Suppressor macrophage treated with lipopolysaccharide for 4 hours (primary cell): ENCODE results near the gene JMJD1C.
A peak's percentile ranks its signal among the peaks of the same experiment; 100 is the strongest.
"Not testable (repeated sequence)": the region's sequence is repeated elsewhere in the genome, so short reads cannot be mapped to it uniquely, and the experiment has no call there.

Experiments
- DNase-seq: peaks from one replicate; pipeline ENCODE4 v3.0.0-alpha.2; 2020

The JMJD1C gene

DNA sequence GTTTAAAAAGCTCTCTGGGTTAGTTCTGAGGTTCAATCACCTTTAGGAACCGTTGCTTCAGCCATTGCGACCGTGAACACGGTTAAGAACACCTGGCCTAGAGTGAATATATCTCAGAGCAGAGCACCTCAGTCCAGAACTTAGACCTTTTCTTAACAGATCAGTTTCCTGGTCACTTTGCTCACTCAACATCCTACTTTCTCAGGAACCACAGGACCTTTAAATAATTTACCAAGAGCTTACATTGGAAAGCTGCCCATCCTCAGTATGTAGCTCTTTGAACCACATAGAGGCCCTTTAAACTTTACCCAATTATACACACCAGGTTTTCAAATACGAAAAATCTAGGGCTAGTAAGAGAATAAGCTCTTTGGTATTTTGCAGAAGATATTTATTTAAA lies 179.4 kb downstream of the JMJD1C start:
- DNase-seq = no peak

DNA sequence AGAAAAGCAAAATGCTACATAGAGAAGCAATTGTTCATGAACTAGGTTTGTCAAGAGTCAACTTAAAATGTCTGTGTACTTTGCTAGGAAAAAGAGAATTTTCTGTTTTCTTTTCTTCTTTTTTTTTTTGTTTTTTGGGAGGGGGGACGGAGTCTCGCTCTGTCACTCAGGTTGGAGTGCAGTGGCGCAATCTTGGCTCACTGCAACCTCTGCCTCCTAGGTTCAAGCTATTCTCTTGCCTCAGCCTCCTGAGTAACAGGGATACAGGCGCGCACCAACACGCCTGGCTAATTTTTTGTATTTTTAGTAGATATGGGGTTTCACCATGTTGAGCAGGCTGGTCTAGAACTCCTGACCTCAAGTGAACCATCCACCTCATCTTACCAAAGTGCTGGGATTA lies 181.9 kb downstream of the JMJD1C start:
- not testable (repeated sequence) for DNase-seq

DNA sequence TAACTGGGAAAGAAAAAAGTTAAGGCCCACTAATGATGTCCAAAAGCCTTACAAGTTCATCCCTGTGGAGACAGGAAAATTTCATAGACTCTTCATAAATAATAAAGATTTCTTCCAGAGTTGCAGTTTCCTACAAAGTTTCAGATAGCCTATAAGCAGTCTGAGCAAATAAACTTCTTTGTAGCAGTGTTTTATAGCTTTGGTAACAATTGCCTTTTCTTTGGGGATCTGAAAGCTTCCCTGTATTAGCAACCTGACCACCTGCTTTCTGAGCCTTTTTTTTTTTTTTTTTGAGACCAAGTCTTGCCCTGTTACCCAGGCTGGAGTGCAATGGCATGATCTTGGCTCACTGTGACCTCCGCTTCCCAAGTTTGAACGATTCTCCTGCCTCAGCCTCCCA lies 182.7 kb downstream of the JMJD1C start:
- no peak for DNase-seq

GRCh38 chr10:63281967-63282366 lies 183.8 kb downstream of the JMJD1C start:
- no peak for DNase-seq

- no peak for DNase-seq
These were observed 185.4 kb downstream of the JMJD1C start for GRCh38 chr10:63280386-63280785.

DNA sequence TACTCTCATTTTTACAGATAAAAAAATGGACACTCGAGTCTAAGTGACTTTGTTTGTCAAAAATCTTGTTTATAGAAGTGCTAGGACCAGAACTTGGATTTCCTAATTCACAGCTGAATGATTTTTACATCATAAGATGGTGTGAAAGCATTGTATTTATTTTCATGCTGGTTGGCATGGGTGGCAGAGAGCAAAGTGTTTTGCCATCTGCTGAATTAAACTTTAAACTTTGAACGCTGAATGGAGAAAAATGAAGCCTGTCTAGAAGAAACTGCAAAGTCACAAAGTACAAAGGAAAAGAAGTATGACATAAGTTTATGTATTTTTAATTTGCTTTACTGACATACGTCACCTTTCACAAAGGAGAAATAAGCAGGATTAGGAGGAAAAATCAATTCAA lies 190.7 kb downstream of the JMJD1C start:
- no peak for DNase-seq

DNA sequence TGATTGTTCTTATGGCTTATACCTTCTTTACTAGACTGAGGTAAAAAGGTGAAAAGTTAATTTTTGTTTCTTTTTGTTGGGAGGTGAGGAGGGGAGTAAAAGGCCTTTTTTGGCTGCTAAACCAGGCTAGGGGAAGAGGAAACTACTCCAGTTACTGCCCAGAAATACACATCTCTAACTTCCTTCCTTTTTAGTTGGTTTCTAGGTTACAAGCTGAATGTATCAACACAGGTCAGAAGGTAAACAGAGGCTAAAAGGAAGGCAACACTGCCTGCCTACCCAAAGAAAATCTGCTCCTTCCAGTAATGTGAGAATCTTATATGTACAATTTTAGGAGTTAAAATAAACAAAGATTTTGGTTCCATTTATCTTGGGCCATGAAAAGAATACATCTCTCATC lies 192.2 kb downstream of the JMJD1C start:
- DNase-seq = no peak

DNA sequence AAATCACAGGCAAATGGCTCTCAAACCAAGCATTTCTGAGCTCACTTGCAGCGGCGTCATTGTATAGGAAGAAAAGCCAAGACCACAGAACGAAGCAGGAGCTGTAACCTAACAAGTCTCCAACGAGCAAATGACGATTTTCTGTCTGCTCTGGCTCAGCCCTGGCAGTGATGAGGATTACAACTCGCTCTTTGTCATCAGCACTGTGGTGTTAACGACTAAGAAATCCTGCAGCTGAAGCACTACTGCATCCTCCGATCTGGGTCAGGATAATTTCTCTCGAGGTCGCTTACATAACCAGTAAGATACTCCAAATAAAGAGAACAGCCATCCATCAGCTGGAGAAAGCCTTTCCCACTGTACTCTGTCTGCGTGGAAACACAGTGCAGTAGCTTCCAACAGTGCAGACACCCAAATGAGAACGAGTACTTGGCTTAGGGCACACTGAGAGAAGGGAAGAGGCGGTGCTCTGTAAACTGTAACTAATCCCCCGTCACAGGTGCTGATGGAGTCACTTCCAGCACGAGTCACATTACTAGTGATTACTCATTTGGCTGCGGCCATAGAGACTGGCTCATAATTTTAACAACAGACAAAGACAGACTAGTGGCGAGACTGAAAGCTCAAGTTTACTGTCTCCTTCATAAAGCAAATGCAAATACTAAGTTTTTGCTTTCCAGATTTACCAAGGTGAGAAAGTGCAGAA lies 196.8 kb downstream of the JMJD1C start:
- DNase-seq = peak; percentile 94

DNA sequence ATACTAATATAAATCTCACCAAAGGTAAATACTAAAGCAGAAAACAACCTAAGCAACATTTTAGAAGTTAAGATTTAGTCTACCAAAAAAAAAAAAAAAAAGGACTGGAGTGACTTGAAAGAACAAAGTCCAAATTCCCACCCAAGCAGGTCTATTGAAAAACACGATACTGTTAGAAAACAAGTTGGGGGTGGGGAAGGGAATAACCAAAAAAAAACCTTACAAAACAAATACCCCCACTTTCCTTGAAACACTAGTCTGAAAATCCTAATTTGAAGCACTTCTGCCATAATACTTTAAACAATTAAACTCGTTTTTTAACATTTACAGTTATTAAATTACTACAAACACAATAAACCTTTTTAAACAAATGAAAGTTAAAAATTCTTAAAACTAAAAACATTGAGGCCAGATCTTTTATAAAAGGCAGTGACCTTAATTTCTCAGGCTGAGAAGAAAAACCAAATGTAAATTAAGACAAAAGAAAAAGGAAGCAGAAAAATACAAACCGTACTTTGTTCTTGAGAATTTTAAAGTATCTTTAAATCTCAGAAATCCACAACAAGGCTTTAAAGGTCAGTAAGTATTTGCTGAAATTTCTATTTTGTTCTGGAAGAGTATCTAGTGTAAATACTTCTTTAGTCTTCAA lies 197.5 kb downstream of the JMJD1C start:
- peak; percentile 28 for DNase-seq

DNA sequence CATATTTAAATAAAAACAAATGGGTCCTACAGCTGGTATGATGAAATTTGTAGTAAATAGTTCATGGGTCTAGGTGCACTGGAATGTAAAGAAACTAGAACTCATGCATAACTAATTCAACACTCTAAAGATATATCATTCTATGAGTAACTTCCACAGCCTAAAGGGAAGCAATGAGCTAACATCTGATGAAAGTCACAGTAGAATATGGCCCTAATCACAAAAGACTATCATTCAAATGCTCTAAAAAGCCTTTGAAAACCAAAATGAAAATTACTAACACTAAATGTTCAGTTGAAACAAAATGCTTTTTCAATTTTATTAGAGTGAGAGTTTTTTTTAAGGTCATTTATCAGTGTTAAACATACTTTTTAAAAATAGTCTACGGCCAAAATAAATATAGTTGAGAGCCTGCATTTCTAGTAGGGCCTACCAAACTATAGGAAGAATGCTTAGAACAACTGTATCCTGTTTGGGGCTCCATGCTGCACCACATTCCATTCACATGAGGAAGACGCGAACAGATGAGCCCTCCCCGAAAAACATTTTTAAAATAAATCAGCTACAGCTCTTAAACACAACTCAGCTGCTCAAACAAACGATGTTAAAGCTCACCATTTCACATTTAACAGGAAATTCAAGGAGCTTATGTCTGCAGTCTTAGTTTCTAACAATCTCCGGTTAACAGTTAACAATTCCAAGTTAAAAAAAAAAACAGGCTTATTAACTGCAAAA lies 198.2 kb downstream of the JMJD1C start:
- DNase-seq = peak; percentile 53

GRCh38 chr10:63266391-63267316 lies 199.1 kb downstream of the JMJD1C start:
- no peak for DNase-seq

DNA sequence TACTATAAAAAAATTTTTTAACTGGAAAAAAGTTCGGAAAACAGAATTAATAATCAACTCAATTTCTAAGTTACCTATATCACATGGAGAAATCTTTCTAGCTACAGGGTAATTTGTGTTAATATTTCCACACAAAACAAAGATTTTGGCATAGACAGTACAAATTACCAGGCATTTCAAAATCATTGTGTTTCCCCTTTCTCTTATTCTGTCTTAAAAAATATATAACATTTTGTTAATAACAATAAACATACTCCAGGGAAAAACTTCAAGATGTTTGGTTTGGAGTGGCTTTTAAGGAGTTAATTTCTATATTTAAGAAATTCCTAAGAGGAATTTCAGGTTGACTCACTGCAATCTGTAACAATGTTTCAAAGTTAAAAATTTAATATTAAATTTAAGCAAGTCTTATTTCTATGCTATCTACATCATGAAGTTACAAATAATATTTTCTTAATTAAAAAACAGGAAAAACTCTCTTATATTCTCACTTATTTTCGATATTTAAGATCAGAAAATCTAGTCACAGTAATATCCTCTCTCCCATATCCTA lies 200.0 kb downstream of the JMJD1C start:
- peak; percentile 16 for DNase-seq

- DNase-seq = peak; percentile 63
These were observed 200.6 kb downstream of the JMJD1C start for GRCh38 chr10:63265222-63265617.

DNA sequence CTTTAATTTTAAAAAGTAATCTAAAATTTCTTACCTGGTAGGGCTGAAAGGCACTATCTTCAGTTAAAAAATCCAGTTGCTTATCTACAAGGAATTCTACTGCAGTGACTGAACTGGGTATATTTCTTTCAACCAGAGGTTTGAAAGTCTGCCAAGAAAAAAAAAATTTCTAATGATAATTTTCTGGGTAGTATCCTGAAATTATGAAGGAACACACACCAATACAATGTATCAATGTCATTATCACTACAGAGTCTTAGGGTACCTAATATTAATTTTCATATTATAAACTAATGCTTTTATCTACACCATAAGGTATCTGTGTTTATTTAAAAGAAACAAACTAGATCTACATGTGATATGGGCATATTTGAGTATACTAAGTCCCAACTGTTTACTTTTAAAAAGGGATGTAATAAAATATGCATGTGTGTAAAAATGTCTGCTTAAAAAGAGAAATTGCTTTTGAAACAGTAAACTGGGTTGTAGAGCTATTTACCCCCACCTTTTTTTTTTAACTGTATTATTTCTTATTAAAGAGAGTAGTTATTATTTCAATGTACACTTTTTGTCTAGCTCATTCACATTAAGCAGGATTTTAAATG lies 201.1 kb downstream of the JMJD1C start:
- DNase-seq = no peak

- no peak for DNase-seq
These were observed 203.2 kb downstream of the JMJD1C start for GRCh38 chr10:63262430-63263073.

- no peak for DNase-seq
These were observed 204.3 kb downstream of the JMJD1C start for GRCh38 chr10:63261496-63261895.

DNA sequence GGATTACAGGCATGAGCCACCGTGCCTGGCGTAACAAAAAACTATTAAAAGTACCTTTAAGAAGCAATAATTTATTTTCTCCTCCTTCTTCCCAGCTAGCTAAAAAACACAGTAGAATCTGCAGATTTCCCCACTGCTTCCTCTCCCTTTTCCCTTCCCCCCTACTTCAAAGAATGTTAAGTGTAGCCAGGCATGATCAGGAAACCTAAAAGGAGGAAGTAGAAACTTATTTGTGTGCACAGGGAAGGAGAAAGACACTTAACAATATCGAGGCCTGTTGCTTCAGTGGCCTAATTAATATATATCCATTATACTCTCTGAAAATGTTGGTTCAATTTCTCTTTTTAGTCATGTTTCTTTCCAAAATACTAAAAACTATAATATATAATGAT lies 204.9 kb downstream of the JMJD1C start:
- DNase-seq = peak; percentile 62

DNA sequence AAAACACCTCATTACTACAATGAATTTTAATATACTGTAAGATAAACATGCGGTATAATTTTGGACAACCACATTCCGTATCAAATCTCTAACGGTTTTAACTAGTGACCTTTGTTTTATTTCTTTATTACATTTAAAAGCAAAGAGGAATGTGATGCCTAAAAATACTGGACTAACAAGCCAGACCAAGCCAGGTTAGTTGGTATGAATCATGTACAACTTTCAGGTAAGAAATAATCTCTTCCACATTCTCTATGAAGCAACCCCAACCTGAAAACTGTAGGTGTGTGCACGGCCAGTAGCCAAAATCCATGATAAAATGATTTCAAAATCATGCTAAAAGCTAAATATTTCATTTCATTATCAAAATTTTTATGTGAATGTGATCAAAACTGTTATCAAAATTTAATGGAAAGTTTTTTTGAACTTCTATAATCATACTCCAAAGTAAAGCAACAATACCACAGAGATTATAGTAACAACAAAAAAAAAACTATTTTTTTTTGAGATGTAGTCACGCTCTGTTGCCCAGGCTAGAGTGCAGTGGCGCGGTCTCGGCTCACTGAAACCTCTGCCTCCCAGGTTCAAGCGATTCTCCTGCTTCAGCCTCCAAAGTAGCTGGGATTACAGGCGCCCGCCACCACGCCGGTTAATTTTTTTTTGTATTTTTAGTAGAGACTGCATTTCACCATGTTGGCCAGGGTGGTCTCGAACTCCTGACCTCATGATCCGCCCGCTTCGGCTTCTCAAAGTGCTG lies 205.5 kb downstream of the JMJD1C start:
- DNase-seq = no peak

DNA sequence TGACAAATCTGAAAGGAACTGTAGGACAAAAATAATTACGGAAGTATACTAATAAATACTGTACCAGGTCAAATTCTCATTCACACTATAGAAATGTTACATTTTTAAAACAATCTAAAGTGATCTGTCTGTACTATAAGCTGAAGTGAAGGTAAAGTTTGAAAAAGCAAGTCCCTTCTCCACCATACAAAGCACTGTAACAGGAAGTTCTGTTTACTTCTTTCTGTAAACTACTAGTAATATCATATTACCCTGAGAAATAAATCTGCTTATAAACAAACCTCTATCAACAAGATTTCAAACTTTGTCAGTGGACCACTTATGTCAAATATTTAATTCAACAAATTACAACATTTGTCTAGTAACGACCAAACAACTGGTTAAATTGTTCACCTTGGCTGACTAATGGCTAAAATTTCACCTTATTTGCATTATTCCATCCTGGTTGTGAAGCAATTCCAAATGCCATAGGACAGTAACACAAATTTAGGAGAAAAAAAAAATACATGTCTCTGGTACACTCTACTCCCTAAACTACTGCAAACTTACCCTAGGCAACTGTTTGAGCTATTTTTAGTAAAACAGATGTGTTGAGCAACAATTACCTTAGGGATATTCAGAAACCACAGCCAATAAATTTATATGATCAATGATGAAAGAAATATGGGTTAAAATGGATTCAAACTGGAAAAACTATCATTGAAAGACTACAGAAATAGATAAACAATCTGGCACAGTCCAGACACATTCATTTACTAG lies 206.7 kb downstream of the JMJD1C start:
- no peak for DNase-seq

DNA sequence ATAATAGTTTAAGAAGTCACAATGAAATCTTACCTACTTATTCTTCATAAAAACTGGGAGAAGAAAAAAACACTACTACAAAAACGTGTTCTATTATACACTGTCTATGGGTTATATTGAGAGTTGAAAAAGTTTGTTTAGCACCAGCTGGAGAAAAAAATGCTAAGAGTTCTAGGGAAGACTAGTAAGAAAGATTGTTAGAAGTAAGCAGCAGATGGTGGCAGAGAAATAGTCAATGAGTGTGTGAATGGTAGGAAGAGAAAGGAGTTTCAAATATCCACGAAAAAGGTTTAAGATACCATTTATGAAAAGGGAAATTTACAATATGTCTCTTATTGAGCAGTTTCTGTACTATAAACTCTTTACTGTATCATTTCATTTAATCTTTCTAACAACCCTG lies 208.0 kb downstream of the JMJD1C start:
- no peak for DNase-seq
